Fibroblast of peridontal ligament (primary cell): ENCODE measurements around the gene ZNF775.

ENCODE experiments used
- DNase-seq: peaks from one replicate; pipeline ENCODE4 v3.0.0-alpha.2; 2010; ENCODE audit errors: extremely low read depth

ZNF775 gene

GRCh38 chr7:150412518-150413488 is 33.7 kb downstream of the ZNF775 start:
- no peak for DNase-seq

DNA sequence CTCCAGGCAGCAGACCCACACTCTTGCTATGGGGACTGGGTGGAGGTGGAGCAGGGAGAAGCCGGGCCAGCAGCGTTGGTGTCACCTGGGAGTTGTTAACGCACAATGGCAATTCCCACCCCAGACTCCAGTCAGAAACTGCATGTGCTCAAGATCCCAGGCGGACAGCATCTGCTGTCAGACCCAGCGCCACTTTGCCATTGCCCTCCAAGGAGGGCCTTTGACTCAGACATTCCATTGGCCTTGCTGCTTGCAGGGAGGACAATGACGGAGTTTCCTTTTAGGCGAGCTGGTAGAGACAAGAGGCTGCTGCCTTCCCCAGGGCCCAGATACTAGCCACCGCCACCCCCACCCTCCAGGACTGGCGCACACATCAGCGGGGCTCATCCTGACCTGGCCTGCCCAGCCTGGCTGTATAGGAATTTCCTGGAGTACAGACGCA is 34.5 kb downstream of the ZNF775 start:
- DNase-seq = no peak

DNA sequence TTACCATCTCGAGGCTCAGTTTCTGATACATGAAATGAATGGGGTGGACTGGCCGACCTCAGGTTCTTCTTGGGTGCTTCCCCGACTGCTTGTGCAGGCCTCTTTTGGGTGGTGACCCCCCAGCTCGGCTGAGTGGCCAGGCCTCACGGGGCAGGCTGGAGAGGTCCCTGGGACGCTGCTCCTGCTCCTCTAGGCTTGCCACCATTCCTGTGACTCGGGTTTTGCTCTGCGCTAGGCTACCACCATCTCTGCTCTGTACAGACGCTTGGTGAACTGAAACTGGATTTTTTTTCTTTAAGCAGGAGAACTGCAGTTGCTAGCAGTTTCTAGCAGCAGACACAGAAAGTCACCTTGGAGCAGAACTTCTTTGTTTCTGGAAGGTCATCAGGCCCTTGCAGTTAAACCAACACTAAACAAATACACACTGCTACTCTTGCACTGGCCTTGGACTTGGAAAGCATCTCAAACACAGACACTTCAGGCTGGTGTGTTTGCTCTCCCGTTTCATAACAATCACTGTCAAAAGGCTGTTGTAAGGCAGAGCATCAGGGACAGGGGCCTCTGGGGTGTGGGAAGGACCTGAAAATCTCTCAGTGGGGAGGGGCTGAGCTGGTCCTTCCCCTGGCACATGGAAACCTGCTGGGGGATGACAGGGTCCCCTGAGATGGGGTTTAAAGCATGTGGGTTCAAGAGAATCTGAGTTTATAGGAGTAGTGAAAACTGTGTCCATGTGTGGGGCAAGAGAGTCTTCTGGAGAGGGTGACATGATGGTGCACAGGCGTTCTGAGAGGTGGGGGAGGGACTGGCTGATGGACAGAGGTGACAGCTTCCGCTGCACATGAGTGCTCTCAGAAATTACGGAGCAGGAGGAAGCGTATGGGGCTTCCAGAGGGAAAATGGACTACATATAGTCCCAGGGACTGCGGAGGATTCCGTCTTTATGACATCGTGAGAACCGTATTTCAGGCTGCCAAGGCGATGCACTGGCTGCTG is 36.3 kb downstream of the ZNF775 start:
- DNase-seq = no peak

GRCh38 chr7:150417239-150417638 is 38.1 kb downstream of the ZNF775 start:
- no peak for DNase-seq

GRCh38 chr7:150417863-150418262 is 38.7 kb downstream of the ZNF775 start:
- DNase-seq = no peak

DNA sequence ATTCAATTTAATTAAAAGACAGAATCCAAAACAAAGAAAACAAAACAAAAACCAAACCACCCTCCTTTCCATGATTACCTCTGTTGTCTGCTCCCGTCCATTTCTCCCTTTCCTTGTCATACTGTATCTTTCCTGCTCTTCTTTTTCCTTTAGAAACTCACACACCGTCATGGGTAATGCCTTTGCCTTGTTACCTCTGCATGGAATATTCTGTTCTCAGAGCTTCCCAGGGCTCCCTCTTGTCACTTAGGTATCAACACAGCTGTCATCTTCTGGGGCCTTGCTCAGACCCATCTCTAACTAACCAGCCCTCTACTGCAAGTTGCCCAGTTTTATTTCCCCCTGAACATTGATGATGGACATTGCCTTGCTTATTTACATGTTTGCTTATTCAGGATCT is 41.1 kb downstream of the ZNF775 start:
- no peak for DNase-seq

DNA sequence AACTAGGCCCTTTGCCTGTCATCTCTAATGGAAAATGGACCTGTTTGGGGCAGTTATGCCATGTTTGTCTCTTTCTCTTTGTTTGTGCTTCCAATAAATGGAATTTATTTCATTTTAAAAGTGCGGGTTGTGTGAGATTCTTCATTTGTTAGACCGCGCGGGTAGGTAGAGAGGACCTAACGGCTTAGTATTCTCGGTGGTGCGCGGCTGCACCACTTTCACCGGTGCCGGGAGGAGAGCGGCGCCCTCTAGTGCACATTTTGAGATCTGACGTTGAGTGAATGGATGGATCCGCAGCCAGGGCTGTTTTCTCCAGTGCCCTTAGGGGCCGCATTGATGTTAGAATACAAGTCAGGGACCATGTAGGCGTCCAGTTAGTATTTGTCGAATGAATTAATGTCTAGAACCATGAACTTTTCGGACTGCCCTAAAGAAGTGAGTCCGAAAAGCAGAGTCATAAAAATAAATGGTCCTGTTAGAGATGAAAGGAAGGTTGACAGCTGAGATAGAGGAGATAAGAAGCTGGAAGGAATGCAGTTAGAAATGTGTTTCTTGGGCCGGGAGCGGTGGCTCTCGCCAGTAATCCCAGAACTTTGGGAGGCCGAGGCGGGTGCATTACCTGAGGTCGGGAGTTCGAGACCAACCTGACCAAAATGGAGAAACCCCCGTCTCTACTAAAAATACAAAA is 42.0 kb downstream of the ZNF775 start:
- peak; percentile 71 for DNase-seq

GRCh38 chr7:150421831-150422230 is 42.7 kb downstream of the ZNF775 start:
- DNase-seq = no peak

DNA sequence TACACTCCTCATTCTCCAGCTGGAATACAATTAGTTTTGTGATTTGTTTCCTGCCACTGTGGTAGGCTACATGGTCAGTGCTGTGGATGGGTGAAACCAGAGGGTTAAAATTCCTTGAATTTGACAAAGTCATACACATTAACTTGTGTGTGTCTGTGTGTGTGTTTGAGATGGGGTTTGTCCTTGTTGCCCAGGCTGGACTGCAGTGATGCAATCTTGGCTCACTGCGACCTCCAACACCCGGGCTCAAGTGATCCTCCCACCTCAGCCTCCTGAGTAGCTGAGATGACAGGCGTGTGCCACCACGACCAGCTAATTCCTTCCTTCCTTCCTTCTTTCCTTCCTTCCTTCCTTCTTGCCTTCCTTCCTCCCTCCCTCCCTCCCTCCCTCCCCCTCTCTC is 46.5 kb downstream of the ZNF775 start:
- DNase-seq = no peak

DNA sequence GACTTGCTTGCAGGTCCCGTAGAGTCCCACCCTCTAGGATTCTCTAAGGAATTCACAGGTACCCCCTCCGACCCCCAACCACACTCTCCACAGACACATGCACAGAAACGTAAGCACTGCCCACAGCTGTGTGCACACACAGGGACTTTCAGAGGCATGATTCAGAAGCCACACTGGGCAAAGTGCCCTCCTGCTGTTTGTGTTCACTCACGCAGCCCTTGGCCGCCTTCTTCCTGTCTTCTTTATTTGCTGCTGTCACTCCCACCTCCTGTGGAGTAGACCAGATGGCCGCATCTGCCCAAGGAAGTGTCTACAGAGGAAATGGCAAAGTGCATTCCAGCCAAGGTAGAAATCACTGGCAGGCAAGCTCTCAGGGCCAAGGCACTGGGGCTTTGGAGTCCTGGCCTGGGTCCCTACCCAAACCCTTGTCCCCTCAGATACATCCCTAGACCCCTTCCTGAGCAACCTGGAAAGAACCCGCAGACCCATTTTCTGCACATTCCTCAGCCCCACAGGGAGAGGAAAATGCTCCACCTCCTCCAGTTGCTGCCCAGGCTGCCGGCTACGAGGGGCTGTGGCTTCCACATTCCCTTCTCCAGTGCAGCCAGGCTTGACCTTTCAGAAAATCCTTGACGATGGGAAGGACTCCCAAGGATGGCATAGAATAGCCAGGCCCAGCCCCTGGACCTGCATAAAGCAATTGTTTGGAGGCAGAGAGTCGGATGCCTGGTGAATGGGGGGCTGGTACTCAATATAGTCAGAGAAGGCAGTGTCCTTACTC is 49.7 kb downstream of the ZNF775 start:
- peak; percentile 83 for DNase-seq

DNA sequence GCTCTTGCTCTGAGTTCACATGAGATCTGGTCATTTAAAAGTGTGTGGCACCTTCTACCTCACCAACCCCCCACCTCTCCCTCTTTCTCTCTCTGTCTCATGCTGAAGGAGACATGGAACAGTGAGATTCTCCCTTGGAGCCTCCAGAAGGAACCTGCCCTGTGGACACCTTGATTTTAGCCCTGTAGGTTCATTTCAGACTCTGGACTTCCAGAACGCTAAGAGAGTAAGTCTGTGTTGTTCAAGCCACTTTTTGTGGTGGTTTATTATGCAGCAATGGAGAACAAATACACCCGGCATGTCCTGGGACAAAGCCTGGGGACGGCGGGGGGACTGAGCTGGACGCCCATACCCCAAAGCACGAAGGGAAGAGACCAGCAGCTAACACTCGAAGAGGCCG is 50.6 kb downstream of the ZNF775 start:
- no peak for DNase-seq

- DNase-seq = peak; percentile 17
Observed at GRCh38 chr7:150430465-150431085, 51.4 kb downstream of the ZNF775 start.

DNA sequence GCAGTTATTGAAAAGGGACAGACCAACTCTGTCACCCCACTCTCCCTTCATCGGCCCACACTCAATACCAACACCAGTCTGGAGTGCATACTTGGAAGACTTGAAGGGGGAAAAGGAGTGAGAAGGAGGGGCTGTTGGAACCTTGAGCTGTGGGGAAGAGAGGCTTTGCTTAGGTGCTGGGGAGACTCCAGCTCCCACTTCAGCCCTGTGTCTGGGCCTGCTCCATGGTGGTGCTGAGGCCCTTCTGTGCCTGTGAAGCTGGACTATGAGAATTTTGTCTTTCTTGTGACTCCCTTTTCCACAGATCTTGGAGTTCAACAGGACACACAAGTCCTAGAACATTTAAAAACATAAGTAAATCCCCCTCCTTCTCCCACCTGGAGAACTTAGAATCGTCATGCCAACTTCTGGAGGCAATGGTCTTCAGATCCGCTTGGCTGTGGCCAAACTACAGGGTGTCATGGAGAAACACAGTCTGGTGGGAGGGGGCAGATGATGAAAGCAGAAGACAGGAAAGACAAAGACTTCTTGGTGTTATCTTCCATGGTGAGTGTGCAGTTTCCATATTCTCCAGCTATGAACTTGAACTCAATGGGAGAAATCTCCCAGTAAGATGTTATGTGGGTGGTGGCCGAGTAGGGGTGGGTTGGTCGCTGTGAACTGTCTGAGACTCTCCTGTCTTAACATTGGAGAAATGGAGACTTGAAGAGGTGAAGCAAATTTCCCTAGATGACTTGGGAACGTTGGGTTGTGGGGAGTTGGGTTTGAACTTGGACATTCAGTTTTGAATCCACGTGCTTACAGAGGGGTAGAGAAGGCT is 52.9 kb downstream of the ZNF775 start:
- no peak for DNase-seq

DNA sequence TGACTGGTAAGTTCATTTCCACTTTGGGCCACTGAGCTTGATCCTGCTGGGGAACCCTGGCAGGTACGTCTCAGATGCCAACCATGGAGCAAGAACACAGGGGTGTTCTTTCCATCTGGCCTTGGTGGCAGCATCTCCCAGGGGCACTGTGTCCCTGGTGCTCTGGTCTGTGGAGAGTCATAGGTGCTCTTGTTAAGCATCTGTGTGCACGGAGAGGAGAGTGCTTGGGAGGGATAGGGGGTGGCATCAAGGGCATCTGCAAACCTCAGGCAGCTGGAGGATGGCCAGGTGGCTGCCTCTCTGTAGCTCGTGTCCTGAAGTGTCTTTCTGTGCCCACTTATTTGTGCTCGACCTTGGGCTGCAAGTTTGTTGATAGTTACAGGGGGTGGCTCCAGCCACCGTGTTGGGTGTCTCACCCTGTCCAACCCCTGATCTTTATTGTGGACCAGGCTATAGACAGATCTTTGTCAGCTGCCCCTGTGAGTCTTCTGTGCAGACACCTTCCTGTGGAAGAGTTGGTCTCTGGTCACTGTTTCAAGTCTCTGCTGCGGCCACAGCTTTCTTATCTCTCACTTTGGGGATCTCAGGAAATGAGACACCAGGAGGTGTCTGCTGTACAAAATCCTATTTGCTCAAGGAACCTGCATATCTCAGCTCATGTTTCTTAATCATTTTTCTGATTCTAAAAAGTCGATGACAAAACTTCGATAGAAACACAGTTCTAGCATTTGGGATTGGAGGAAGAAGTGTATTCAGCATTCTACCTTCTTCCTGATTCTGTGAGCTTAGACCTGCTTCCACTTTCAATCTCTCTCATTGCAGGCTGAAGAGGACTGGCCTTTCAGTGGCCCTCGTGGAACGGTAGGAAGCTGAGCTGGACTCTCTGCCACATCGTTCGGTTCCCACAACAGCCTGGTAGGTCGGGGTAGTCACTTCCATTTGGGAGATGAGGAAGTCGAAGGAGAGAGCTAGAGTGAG is 54.1 kb downstream of the ZNF775 start:
- no peak for DNase-seq

DNA sequence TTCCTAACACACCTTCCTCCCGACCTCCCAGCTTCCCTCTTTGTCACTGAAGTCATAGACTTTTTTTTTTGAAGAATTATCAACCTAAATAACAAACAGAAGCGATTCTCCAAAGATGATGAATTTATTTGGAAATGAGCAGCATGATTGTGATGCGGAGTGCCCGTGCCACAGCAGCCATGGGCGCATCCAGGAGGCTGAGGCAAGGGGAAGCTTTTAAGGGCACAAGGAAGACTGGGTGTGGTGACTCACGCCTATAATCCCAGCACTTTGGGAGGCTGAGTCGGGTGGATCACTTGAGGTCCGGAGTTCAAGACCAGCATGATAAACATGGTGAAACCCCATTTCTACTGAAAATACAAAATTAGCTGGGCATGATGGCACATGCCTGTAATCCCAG is 55.1 kb downstream of the ZNF775 start:
- DNase-seq = no peak

DNA sequence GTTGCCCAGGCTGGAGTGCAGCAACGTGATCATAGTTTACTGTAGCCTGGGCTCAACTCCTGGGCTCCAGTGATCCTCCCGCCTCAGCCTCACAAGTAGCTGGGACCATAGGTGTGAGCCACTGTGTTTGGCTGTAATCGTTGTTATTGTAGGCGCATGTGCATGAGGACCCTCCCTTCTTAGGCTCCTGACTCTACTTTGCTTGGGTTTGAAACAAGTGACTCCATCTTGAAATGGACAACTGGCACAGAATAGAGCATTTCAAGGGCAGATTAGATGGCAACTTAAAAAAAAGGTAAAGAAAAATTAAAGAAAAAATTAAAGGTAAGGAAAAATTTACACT is 55.9 kb downstream of the ZNF775 start:
- no peak for DNase-seq

GRCh38 chr7:150435390-150436073 is 56.4 kb downstream of the ZNF775 start:
- no peak for DNase-seq

- DNase-seq = peak; percentile 4
Observed at GRCh38 chr7:150439967-150440366, 60.8 kb downstream of the ZNF775 start.
